ENCODE results near the gene ADH1C.
"Not testable (repeated sequence)": the region's sequence is repeated elsewhere in the genome, so short reads cannot be mapped to it uniquely, and the experiment has no call there.

ADH1C gene

DNA sequence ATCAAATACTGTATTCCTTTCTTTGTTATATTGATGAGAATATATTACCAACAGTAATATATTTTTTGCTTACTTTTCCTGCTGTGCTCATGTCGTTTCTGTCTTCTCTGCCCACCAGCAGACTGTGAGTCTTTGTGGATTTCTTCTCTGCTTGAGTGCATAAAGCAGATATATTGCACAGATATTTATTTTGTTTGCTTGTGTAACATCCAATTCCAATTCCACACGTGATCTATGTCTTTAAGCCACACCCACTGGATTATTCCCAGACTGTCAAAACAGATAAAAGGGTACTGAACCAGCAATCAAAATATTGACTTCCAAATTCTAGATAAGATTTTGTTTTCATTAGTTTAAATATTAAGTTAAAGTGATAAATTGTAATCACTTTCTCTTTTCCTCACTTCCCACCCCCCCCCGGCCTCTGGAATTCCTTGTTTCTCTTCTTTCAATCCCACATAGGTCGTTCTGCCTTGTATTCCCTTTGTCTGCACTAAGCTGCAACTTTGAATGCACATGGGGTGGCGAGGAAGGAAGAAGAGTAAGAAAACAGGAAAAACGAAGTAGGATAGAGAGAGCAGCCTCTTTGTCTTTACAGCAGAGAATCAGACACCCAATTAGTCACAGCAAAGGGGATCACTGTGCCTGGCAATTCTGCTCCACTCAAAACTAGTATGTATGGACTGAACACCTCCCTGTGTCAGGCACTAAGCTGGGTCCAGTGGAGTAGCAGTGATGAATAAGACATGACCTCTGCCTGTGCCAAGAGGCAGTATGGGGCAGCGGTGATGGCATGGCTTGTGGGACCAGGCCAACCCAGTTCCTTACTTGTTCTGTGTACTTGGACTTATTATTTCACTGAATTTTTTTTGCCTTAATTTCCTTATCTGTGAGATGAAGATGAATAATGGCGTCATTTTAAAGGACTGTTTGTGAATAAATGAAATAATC, 31.0 kb downstream of the ADH1C start, which contains the start of gene ADH1B:
TSS of gene ADH1B (minus strand) at position 161 of the 951 bp plus-strand sequence. CDS start at position 91, 70 bp downstream.
- H3K4me3 ChIP-seq (ENCODE audit: low read depth, low read length), result no peak within 1 kb of the TSS
- peak; percentile 11 for DNase-seq (ENCODE audit: low read depth)
- TF ChIP-seq, protein P1, sequence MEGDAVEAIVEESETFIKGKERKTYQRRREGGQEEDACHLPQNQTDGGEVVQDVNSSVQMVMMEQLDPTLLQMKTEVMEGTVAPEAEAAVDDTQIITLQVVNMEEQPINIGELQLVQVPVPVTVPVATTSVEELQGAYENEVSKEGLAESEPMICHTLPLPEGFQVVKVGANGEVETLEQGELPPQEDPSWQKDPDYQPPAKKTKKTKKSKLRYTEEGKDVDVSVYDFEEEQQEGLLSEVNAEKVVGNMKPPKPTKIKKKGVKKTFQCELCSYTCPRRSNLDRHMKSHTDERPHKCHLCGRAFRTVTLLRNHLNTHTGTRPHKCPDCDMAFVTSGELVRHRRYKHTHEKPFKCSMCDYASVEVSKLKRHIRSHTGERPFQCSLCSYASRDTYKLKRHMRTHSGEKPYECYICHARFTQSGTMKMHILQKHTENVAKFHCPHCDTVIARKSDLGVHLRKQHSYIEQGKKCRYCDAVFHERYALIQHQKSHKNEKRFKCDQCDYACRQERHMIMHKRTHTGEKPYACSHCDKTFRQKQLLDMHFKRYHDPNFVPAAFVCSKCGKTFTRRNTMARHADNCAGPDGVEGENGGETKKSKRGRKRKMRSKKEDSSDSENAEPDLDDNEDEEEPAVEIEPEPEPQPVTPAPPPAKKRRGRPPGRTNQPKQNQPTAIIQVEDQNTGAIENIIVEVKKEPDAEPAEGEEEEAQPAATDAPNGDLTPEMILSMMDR (conservative IDR thresholded peaks at IDR 0.05; ENCODE audit: low read depth, low read length), result no peak

DNA sequence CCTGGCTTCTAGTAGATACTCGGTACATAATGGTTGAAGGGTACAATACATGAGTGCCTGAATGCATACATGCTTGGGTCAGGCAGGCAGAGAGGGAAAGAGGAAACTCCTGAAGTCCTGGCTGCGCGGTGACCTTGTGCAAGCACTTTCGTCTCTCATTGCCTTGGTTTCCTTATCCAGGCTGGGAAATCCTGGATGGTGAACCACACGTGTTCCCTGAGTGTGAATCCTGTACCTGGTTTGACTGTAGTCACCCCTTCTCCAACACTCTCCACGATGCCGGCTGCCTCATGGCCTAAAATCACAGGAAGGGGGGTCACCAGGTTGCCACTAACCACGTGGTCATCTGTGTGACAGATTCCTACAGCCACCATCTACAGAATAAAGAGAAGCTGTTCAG, 34.7 kb downstream of the ADH1C start:
- not testable (repeated sequence) for H3K4me3 ChIP-seq (ENCODE audit: low read depth, low read length); DNase-seq (ENCODE audit: low read depth)

DNA sequence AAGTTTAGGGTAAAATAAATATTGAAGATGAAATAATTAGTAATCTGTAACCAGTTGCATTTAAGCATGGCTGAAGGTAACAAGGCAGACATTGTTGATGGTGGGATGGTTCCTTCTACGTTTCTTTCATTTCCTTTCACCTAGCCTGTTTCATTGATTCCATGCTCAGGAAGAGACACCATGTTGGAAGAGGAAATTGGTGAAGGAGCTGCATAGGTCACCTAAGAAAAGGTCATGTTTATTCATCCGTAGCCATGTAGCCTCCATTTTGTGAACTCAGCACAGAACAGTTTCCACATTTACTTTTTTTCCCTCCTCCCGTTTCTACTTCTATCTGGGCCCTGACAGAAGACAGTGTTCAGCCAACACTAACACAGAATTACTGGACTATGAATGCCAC, 35.2 kb downstream of the ADH1C start:
- H3K4me3 ChIP-seq (ENCODE audit: low read depth, low read length), result no peak overlapping the region
- DNase-seq (ENCODE audit: low read depth), result no peak
- TF ChIP-seq, protein P1 (conservative IDR thresholded peaks at IDR 0.05; ENCODE audit: low read depth, low read length), result no peak

DNA sequence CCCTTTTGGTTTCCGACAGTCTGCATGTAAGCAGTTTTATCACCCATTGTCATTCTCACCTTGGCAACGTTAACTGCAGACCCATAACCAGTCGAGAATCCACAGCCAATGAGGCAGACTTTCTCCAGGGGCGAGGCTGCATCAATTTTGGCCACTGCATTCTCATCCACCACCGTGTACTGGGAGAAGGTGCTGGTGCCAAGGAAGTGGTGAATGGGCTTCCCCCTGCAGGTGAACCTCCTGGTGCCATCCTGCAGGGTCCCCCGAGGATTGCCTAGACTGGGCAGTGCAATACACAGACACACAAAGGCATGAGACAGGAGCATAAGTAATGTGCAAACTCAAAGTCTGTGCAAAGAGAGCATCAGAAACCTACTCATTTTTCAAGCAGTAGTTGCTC, 36.7 kb downstream of the ADH1C start:
- H3K4me3 ChIP-seq (ENCODE audit: low read depth, low read length), result no peak overlapping the region
- DNase-seq (ENCODE audit: low read depth), result no peak
- TF ChIP-seq, protein P1 (conservative IDR thresholded peaks at IDR 0.05; ENCODE audit: low read depth, low read length), result no peak

DNA sequence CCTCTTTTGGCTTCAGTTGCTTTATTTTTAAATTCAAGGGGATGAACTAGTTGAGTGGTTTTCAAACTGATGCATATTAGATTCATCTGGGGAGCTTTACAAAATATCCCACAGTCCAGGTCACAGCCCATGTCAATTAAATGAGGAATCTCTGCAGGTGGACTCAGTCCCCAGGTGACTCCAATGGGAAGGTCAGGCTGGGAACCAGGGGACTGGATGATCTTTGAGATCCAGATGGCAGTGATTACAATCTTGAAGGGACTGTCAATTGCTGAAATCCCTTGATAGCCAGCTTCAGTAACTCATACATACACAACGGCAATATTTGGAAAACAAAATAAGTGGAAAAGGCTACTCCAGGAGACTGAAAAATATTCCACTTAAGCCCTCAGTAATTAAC, 38.3 kb downstream of the ADH1C start:
- DNase-seq (ENCODE audit: low read depth), result no peak
- TF ChIP-seq, protein P1 (conservative IDR thresholded peaks at IDR 0.05; ENCODE audit: low read depth, low read length), result no peak
- no peak overlapping the region for H3K4me3 ChIP-seq (ENCODE audit: low read depth, low read length)

DNA sequence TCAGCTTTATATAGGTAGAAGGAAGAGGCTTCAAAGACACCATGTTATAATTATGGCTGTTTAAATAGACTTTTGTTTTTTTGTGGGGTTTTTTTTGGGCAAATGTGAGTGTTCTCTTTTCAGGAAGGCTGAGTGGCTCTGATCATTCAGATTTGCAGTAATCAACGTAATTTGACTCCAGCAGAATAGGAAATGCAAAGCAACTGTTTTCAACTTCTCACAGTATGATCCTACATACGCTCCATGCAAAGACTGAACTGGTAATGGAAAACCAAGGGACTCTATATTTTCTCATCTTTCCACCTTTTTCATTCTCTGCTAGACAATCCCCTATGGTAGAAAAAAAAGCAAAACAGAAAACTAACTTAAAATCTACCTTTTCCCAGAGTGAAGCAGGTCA, 42.2 kb downstream of the ADH1C start:
- TF ChIP-seq, protein P1 (conservative IDR thresholded peaks at IDR 0.05; ENCODE audit: low read depth, low read length), result no peak
- no peak overlapping the region for H3K4me3 ChIP-seq (ENCODE audit: low read depth, low read length)
- DNase-seq (ENCODE audit: low read depth), result peak; percentile 11

DNA sequence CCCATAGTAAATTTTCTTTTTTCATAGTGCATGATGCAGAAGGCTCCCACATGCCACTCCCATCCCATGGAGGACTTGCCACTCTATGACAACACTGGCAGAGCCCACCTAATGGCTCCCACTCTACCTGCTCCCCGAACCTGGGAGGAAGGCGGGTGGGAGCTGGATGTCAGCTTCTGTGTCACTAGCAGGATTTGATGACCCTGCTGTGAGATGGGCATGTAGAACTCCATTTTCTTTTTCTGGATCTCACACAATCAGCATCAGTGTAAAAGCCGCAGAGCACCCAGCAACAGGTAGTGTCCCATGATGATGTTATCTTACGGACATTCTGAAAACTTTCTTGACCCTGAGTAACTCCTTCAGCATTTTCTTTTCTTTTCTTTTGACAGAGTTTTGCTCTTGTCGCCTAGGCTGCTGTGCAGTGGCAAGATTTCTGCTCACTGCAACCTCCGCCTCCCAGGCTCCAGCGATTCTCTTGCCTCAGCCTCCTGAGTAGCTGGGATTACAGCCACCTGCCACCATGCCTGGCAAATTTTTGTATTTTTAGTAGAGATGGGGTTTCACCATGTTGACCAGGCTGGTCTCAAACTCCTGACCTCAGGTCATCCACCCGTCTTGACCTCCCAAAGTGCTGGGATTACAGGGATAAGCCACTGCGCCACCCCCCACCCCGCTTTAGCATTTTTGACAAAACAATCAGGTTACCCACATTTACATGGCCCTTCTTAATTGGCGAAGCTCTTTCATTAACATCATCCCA, 46.7 kb downstream of the ADH1C start:
- no peak for DNase-seq (ENCODE audit: low read depth)
- no peak overlapping the region for H3K4me3 ChIP-seq (ENCODE audit: low read depth, low read length)
- TF ChIP-seq, protein P1 (conservative IDR thresholded peaks at IDR 0.05; ENCODE audit: low read depth, low read length), result no peak

Data from choroid plexus epithelial cell (primary cell).